HG03097 (cell line): Measurements from ENCODE around the gene MLST8.
"Not testable (repeated sequence)": the region's sequence is repeated elsewhere in the genome, so short reads cannot be mapped to it uniquely, and the experiment has no call there.

ENCODE experiments used
- ATAC-seq: cut with Tn5 transposase; IDR thresholded peaks from one replicate; pipeline ENCODE4 v1.9.1; 2021; ENCODE audit not compliant: unreplicated experiment, low FRiP score

The MLST8 gene

GRCh38 chr16:2229091-2229490 lies 23.8 kb downstream of the MLST8 start:
- ATAC-seq, result no peak

GRCh38 chr16:2229632-2230250 lies 24.5 kb downstream of the MLST8 start:
- ATAC-seq, result no peak

GRCh38 chr16:2230376-2230775 lies 25.1 kb downstream of the MLST8 start:
- no peak for ATAC-seq

DNA sequence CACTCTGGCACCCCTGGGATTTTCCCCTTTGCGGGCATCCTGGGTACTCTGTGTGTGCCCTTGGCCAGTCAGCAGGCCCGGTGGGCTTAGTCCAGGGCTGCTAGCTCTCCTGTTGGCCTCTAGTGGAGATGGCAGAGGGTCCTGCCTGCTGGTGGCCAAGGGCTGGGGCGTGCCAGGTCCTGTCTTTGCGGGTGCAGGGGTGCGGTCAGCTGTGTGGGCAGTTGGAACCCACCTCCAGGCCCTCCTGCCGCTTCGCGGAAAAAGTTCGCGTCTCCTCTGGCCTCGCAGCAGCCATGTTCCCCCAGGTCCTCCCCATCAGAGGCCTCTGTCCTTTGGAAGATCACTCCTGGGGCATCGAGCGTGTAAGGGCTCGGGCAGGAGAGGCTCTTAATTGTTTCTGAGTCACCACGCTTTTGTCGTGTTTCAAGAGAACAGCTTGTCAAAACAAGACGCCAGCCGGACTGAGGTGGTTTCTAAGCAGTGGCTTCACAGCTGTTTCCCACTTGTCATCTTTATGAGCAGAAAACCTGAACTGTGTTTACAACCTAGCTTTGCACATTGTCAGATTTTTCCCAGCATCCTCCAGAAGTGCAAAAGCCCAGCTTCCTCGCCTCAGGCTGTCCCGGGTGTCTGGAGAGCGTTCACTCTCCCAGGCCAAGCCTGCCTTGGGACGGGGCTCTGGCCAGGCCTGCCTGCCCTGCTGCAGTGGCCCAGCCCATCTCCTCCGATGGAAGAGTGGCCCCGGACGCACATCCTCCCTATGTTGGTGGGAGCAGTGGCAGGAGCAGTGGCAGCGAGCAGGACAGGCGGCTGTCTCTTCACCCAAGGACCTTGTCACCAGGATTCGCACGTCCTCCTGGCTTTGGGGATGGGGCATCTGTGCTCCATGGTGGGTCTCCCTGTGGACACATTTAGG lies 26.0 kb downstream of the MLST8 start:
- ATAC-seq, result no peak

DNA sequence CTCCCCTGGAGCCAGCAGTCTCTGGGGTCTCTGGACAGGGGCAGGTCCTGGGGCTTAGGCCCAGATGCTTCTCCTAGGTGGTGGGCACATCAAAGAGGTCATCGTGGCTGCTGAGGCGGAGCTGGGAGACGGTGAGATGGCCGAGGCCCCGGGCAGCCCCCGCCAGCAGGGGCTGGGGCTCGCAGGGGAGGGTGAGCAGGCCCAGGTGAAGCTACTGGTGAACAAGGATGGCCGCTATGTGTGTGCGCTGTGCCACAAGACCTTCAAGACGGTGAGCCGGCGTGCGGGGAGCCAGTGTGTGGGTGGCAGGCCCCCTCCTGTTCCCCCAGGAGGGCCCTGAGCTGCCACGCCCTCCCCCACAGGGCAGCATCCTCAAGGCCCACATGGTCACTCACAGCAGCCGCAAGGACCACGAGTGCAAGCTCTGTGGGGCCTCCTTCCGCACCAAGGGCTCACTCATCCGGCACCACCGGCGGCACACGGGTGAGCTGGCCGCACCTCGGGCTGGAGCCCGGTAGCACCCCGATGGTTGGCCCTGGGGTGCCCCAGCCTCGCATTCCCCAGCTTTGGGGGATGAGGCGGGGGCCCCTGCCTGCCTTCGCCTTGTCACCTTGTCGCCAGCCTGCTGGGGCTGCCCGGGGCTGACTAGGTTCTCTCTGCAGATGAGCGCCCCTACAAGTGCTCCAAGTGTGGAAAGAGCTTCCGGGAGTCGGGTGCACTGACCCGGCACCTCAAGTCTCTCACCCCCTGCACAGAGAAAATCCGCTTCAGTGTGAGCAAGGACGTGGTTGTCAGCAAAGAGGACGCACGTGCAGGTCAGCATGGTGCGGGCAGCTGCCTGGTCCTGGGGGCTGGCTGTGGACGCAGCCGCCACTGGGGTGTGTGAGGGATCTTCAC lies 27.1 kb downstream of the MLST8 start:
- no peak for ATAC-seq

- no peak for ATAC-seq
Measured at GRCh38 chr16:2233046-2233775, 28.0 kb downstream of the MLST8 start.

GRCh38 chr16:2233872-2234812 lies 28.9 kb downstream of the MLST8 start:
- no peak for ATAC-seq

- ATAC-seq, result no peak
Measured at GRCh38 chr16:2234813-2235170, 29.5 kb downstream of the MLST8 start.

DNA sequence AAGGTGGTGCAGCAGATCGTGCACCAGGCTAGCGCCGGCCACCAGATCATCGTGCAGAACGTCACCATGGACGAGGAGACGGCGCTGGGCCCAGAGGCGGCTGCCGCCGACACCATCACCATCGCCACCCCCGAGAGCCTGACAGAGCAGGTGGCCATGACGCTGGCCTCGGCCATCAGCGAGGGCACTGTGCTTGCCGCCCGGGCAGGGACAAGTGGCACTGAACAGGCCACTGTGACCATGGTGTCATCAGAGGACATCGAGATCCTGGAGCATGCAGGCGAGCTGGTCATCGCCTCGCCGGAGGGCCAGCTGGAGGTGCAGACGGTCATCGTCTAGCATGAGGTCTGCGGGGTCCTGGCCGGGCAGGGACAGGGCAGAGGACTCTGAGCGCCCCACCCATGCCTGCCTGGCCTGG lies 30.0 kb downstream of the MLST8 start:
- ATAC-seq, result no peak

DNA sequence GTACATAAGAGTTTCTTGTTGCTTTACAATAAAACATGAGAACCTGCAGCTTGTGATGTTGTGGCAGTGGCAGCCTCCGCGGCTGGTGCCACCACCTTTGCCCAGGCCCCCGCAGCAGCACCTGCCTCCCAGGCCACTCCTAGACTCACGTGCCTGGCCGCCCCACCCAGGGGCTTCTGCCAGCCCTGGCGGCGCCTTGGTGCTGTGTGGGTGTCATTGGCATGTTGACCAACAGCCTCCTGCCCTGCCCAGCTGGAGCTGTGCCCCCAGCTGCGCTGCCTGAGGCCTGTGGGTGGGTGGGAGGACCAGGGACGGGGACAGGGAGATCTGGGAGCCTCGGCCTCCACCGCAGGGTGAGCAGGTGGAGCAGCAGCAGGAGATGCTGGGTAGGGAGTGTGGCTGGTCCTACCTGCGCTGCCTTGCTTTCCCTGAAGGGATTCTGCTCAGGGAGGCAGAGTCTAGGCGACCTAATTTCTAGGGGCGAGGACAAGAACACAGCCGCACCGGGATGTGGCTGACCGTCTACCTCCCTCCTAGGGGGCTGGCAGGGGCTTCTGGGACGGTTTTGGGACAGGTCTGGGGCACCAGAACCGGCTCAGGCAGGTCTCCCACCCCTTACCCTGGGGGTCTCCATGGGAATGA lies 30.6 kb downstream of the MLST8 start:
- ATAC-seq, result no peak

GRCh38 chr16:2236337-2237101 lies 31.3 kb downstream of the MLST8 start, which contains the start of gene DNASE1L2:
DNASE1L2 (plus strand) TSS chr16:2236444; CDS start chr16:2236817, 373 bp downstream.
- ATAC-seq, result no peak

- no peak for ATAC-seq
Measured at GRCh38 chr16:2237102-2237482, 31.8 kb downstream of the MLST8 start.

- ATAC-seq, result no peak
Measured at GRCh38 chr16:2237493-2238149, 32.4 kb downstream of the MLST8 start.

- ATAC-seq, result no peak
Measured at GRCh38 chr16:2238150-2238837, 33.0 kb downstream of the MLST8 start.

DNA sequence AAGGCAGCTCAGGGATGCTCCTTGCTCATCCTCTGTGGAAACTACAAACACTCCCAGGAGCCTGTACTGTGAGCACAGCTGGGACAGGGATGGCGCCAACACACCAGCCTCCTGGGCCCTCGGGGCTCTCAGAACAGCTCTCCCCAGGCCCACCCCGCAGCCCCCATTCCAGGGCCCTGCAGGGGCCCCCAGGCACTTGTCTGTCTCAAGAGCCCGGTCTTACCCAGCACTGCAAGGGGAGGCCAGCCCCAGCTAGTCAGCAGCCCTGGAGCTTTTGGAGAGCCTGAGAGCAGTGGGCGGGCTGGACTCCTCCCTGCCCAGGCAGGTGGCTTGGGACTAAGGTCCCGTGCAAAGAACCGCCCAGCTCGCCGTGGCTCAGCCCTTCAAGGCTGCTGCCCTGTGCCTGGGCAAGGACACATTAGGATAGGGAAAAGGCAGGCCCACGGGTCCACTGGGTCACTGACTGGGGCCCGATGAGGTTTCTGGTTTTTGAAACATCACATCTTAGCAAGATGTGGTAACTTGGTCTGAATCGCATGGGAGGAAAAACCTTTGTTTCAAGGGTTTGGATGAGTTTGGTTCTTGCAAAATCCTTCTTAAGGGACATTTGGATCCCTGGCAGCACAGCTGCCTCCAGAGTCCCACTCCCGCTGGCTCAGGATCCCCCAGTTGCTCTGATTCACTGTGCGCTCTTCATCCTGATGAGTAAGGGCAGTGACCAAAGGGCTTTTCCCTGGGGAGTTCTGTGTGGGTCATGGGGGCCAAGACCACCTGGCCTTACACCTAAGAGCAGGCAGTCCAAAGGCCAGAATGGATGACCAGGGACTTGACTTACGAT lies 33.8 kb downstream of the MLST8 start:
- ATAC-seq, result no peak

DNA sequence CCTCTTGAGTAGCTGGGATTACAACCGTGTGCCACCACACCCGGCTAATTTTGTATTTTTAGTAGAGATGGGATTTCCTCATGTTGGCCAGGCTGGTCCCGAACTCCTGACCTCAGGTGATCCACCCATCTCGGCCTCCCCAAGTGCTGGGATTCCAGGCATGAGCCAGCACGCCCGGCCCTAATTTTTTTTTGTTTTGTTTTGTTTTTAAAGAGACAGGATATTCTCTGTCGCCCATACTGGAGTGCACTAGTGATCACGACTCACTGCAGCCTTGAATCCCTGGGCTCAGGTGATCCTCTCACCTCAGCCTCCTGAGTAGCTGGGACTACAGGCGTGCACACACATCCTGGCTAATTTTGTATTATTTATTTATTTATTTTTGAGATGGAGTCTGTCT lies 35.1 kb downstream of the MLST8 start:
- not testable (repeated sequence) for ATAC-seq
